NK-92 treated with Interleukin-12 subunit alpha and Interleukin-12 subunit beta, amount 100 ng/mL, for 24 hours (cell line): ENCODE measurements around the gene ELAC1.
A peak's percentile ranks its signal among the peaks of the same experiment; 100 is the strongest.

Experiments used
- DNase-seq: peaks from one replicate; lab custom pipeline; 2025; lab: John Stamatoyannopoulos, UW

Gene ELAC1

DNA sequence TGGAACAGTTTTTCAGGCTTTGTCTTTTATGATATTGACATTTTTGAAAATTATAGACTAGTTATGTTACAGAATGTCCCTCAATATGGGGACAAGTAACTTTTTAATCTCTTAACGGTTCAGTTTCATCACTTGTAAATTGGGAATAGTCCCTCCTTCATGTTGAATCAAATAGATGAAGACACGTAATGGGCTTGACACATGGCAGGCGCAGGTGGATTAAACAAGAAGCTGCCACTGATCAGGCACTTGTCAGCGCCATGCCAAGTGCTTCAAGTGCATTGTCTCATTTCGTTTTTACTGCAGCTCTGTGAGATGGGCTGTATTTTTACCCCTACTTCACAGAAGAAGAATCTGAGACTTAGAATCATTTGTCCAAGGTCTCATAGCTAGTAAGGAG, 52.7 kb downstream of the ELAC1 start:
- DNase-seq, result no peak

DNA sequence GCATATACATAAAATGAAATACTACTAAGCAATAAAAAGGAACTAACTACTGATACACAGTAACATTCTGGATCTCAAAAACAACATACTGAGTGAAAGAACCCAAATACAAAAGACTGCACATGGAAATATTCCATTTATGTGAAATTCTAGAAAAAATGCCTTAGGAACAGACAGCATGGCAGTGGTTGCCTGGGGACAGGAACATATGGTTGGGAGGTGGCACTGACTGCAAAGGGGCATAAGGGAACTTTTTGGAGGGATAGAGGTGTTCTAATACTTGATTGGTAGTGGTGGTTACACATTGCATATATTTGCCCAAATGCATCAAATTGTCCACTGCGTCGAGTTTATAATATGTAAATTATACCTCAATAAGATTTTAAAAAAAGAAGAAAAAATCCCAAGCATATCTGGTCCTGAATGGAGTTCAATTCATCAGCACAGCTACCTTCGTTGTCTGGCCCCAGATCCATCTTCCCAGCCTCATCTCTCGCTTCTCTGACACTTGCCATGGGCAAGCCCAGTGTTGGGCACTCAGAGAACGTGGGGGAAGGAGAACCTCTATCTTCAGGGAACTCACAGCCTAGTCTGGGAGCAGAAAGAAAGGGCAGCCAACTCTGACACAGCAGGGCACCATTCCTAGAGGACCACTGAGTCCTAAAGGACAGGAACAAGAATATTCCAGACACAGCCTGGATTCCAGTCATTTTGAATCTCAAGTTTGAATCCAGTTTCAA, 53.6 kb downstream of the ELAC1 start:
- DNase-seq, result no peak

DNA sequence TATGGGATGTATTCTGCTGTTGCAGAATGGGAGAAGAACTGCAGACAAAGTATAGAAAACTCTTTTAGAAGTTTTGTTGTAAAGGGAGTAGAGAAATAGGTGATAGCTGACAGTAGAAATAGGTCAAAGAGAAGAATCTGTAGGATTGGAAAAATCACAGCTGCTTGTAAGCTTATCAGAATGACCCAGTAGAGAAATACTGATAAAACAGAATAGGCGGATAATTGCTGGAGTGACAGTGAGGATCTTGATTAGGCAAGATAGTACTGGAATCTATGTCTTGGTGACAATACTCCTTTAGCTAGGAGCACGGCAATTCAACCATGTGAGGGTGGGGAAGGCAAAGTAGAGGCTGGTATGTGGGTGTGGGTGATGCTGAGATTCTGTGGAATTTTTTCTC, 57.7 kb downstream of the ELAC1 start:
- DNase-seq, result no peak

DNA sequence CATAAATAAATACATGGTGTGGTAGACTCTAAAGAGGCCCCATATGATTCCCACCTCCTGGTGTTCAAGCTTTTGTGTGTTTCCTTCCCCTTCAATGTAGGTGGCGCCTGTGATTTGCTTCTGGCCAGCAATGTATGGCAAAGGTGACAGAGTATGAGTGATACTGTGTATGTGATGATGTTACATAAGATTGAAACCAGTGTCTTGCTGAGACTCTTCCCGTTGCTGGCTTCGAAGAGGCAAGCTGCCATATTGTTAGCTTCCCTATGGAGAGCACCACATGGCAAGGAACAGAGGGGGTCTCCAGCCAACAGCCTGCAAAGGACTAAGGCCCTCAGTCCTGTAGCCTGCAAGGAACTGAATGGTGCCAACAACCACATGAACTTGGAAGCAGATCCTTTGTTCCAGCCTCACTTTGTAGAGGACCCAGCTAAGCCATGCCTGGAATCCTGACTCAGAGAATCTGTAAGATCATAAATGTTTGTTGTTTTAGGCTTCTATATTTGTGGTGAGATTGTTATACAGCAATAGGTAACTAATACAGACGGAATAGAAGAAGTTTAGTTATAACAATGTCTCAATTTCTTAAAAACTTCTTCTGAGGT, 60.5 kb downstream of the ELAC1 start:
- DNase-seq, result peak; percentile 24

DNA sequence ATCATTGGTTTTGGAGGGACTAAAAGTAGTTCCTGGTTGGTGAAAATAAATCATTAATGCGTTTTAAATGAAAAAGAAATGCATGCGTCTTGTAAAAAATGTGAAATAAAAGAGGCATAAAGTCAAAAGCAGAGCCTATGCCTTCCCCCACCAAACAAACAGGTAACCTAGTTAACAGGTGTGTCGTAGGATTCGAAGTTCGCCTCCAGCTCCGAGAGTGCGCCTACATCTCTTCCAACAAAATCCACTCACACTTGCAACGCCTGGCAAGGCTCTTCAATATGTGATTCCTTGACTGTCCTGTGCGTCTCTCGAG, 61.5 kb downstream of the ELAC1 start:
- no peak for DNase-seq

DNA sequence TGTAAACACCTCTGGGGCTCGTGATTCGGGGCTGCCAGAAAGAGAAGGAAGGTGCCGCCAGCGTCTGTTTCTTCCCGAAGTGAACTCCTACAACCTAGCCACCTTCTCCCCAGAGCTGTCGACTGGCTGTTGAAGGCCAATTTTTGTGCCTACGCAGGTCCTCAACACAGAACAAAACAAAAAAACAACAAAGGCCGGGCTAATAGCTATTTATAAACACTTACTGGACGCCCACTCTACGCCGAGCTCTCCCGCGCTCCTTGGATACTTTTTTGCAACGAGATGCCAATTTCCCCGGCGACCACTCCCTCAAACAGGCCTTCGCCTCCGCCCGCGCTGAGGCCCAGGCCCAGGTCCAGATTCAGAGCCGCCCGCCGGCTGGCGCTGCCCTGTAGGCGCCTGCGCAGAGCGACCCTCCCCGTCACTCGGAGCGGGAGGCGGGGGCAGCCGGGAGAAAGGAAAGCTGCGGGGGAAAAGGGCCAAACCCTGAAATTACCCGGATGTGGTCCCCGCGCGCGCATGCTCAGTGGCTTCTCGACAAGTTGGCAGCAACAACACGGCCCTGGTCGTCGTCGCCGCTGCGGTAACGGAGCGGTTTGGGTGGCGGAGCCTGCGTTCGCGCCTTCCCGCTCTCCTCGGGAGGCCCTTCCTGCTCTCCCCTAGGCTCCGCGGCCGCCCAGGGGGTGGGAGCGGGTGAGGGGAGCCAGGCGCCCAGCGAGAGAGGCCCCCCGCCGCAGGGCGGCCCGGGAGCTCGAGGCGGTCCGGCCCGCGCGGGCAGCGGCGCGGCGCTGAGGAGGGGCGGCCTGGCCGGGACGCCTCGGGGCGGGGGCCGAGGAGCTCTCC, 62.1 kb downstream of the ELAC1 start, which contains the start of gene SMAD4:
TSS of gene SMAD4 (plus strand) at position 520 of the 843 bp plus-strand sequence. CDS start 16,834 bp downstream, outside the sequence.
- DNase-seq, result peak; percentile 97

DNA sequence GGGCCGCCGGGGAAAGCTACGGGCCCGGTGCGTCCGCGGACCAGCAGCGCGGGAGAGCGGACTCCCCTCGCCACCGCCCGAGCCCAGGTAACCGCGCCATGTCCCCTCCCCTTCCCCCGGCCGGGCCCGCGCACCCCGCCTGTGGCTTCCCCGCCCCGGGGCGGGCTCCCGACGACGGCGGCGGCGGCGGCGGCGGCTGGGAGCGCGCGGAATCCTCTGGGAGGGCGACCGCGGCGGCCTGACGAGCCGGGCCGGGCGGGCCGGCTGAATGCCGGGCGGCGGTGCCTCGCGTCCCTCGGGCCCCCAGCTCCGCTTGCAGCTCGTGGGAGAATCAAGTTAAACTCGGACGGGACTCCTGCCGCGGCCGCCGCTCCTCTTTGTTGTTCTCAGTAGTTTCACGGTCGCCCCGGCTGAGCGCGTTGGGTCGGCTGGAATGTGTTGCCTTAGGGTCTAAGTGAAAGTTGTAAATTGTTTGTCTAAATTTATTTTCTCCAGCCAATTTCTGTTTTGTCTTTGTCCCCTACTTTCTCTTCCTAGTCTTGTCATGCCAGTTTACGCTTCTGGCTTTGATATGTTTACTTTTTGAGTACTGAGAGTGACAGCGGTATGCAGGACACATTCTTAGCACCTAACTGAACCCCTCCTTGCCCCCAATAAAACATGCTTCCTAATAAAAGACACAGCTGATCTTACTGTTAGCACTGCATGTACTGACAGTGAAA, 62.9 kb downstream of the ELAC1 start:
- DNase-seq, result peak; percentile 58

DNA sequence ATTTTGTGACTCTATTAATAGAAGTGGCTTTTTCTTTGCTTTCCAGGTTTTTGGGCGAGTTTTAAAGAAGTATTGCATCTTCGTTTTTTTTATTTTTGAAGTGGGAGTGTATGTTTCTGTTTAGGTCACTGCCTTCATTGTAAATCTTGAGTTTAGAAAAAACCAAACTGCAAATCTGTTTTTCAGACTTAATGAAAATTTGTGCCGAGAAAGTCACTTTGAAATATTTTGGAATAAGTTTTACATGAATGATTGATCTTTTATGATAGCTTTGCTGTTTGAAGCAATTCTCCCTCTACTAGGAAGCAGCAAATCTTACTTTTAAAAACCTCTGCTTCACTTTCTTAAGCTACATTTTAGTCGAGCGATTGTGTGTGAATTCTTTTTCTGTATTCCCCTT, 64.4 kb downstream of the ELAC1 start:
- DNase-seq, result no peak

DNA sequence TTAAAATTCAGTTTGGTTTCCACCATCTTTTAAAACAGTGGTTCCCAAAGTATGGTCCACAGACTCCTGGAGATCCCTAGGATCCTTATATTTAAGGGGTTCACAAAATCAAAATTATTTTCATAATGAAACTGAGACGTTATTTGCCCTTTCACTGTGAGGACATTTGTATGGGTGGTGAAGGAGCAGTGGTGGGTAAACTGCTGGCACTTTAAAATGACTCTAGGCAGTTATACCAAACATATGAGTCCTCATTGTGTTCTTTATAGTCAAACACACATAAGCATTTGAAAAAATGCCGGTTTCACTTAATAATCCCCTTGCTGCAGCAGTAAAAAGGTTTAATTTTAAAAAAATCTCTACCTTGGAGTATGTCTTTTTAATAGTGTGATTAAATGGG, 69.4 kb downstream of the ELAC1 start:
- no peak for DNase-seq
